Testis (tissue), 3 donors: ENCODE measurements around the gene STXBP6. TPM values are rescaled to one million over a fixed set of nuclear protein-coding genes. Genes with fewer than 3 reads are reported as not detected.

Source experiments
- DNase-seq: peaks from one replicate; pipeline ENCODE4 v3.0.0-alpha.2; 2019
- H3K27ac ChIP-seq, 2 donors: fragments of 200-600 bp; sonication (generic); one replicate each; pipeline ENCODE4 v1.5.1; 2019
- H3K27me3 ChIP-seq: fragments of 200-600 bp; sonication (generic); one replicate; pipeline ENCODE4 v1.5.1; 2019
- H3K36me3 ChIP-seq: fragments of 200-600 bp; sonication (generic); one replicate; pipeline ENCODE4 v1.5.1; 2017; ENCODE audit warnings: low read depth; ENCODE audit errors: missing control alignments
- H3K4me1 ChIP-seq: fragments of 200-600 bp; sonication (generic); one replicate; pipeline ENCODE4 v1.5.1; 2019
- H3K4me3 ChIP-seq, 2 donors: fragments of 200-600 bp; sonication (generic); one replicate each; pipeline ENCODE4 v1.5.1; 2017 to 2019
- H3K9me3 ChIP-seq: fragments of 200-600 bp; sonication (generic); one replicate; pipeline ENCODE4 v1.5.1; 2017
- CTCF ChIP-seq, 3 experiments: fragments of 450-650 bp in 2 of 3; fragments of 200-600 bp in 1 of 3; sonication (generic) in 1 of 3; IDR thresholded peaks; one replicate each; pipeline ENCODE4 v1.5.1; 2016 to 2019; ENCODE audit warnings: antibody characterized with exemption in 3 of 3, mild to moderate bottlenecking in 2 of 3, moderate library complexity in 1 of 3
- POLR2A ChIP-seq: fragments of 450-650 bp; IDR thresholded peaks from one replicate; pipeline ENCODE4 v1.6.1; 2017; ENCODE audit warnings: antibody characterized with exemption, mild to moderate bottlenecking, moderate library complexity
- WGBS, 2 donors: methylation state at CpG; one replicate each; pipeline ENCODE4 v1.1.5; 2018; 5-methylcytosine and 5-hydroxymethylcytosine counted together
- intact Hi-C: fragments of 100-400 bp; cut with DNase I; formaldehyde crosslinking; loops from one replicate; pipeline ENCODE4 v1.15.1; 2023; ENCODE audit warnings: low total_unique reads
- polyA plus RNA-seq: library from polyadenylated mRNA; stranded (reverse); fragments of 350-450 nt; fragmentation: Illumina TruSeq; extraction: RNeasy Lipid Tissue Mini Kit (QIAGEN cat#74804); gene quantifications from one replicate; pipeline ENCODE4 v1.2.3, GENCODE V29; 2014; ENCODE audit warnings: low read depth, low replicate concordance; ENCODE audit not compliant: insufficient read depth
- total RNA-seq, 2 donors: library from RNA; depleted of rRNA; stranded (reverse); fragments of >200 nt; gene quantifications; one replicate each; pipeline ENCODE4 v1.2.3, GENCODE V29; 2016

Gene STXBP6
- total and polyA plus RNA-seq, 3 donors from 2014 or later = 4.7 to 11.3 (median 8.6) TPM

- Histone ChIP-seq H3K9me3 (no peaks in the 10 kb centered on the region), H3K4me3 (no peak overlapping the region), H3K27ac (no peak overlapping the region), H3K36me3 (no peaks in the 10 kb centered on the region), H3K4me1 (no peaks in the 10 kb centered on the region), H3K27me3 (no peaks in the 10 kb centered on the region)
- intact Hi-C loops = no loop called here
- TF ChIP-seq CTCF (IDR thresholded peaks at IDR 0.05) (no peak), POLR2A (no peak)
- WGBS, 2 donors = 75 to 82% methylated on average over 2 of the region's 2 CpGs
- no peak for DNase-seq
Observed at GRCh38 chr14:24849471-24849870, 200.5 kb downstream of the STXBP6 start.

GRCh38 chr14:24848102-24848790 lies 201.7 kb downstream of the STXBP6 start:
- no peak overlapping the region for H3K27ac ChIP-seq
- DNase-seq = no peak

GRCh38 chr14:24847568-24848095 lies 202.3 kb downstream of the STXBP6 start:
- intact Hi-C loops = no loop called here

More at GRCh38 chr14:24848102-24848790, 201.7 kb downstream of the STXBP6 start:
- H3K27me3 ChIP-seq = no peaks in the 10 kb centered on the region
- no peaks in the 10 kb centered on the region for H3K4me1 ChIP-seq
- WGBS, 2 donors = 76% methylated on average over 3 of the region's 3 CpGs
- H3K4me3 ChIP-seq = no peak overlapping the region
- no peaks in the 10 kb centered on the region for H3K36me3 ChIP-seq
- H3K9me3 ChIP-seq = no peaks in the 10 kb centered on the region
- intact Hi-C loops = no loop called here
- no peak for TF ChIP-seq POLR2A
- TF ChIP-seq CTCF (IDR thresholded peaks at IDR 0.05) = no peak

GRCh38 chr14:24846261-24846660 lies 203.7 kb downstream of the STXBP6 start:
- H3K4me3 ChIP-seq = no peak overlapping the region
- DNase-seq = no peak
- no peaks in the 10 kb centered on the region for H3K27me3 ChIP-seq
- no peaks in the 10 kb centered on the region for H3K4me1 ChIP-seq
- no peaks in the 10 kb centered on the region for H3K9me3 ChIP-seq
- intact Hi-C loops = no loop called here
- H3K36me3 ChIP-seq = no peaks in the 10 kb centered on the region
- TF ChIP-seq POLR2A = no peak
- TF ChIP-seq CTCF (IDR thresholded peaks at IDR 0.05) = no peak
- H3K27ac ChIP-seq = no peak overlapping the region
- WGBS, 2 donors = 53 to 58% methylated on average over 3 of the region's 3 CpGs

More at GRCh38 chr14:24847568-24848095, 202.3 kb downstream of the STXBP6 start:
- no peak for TF ChIP-seq POLR2A
- no peak for TF ChIP-seq CTCF (IDR thresholded peaks at IDR 0.05)
- DNase-seq = no peak
- H3K4me3 ChIP-seq = no peak overlapping the region
- H3K9me3 ChIP-seq = no peaks in the 10 kb centered on the region
- H3K4me1 ChIP-seq = no peaks in the 10 kb centered on the region
- no peak overlapping the region for H3K27ac ChIP-seq
- no peaks in the 10 kb centered on the region for H3K27me3 ChIP-seq
- no peaks in the 10 kb centered on the region for H3K36me3 ChIP-seq

- no peak for DNase-seq
- 62 to 79% methylated on average over 2 of the region's 2 CpGs for WGBS, 2 donors
- H3K27ac ChIP-seq = no peak overlapping the region
- no peaks in the 10 kb centered on the region for H3K27me3 ChIP-seq
- intact Hi-C loops = no loop called here
- H3K9me3 ChIP-seq = no peaks in the 10 kb centered on the region
- H3K4me3 ChIP-seq = no peak overlapping the region
- no peaks in the 10 kb centered on the region for H3K36me3 ChIP-seq
- TF ChIP-seq POLR2A (no peak), CTCF (IDR thresholded peaks at IDR 0.05) (no peak)
- H3K4me1 ChIP-seq = no peaks in the 10 kb centered on the region
Observed at GRCh38 chr14:24845851-24846250, 204.1 kb downstream of the STXBP6 start.
